DND-41 (cell line): ENCODE data around the gene CFB.
"Not testable (repeated sequence)": the region's sequence is repeated elsewhere in the genome, so short reads cannot be mapped to it uniquely, and the experiment has no call there.

Experiments
- EZH2 ChIP-seq: IDR thresholded peaks from 3 replicates; pipeline ENCODE4 v1.6.1; 2012; ENCODE audit warnings: borderline replicate concordance, low read depth, mild to moderate bottlenecking, moderate library complexity, low read length, inconsistent platforms; ENCODE audit not compliant: severe bottlenecking
- TF ChIP-seq, protein P1 (sequence below): IDR thresholded peaks from 2 replicates; pipeline ENCODE4 v1.5.1; 2012; ENCODE audit warnings: borderline replicate concordance, low read length, moderate library complexity, mild to moderate bottlenecking; ENCODE audit not compliant: poor library complexity, severe bottlenecking; ENCODE audit errors: extremely low read depth

DNA sequence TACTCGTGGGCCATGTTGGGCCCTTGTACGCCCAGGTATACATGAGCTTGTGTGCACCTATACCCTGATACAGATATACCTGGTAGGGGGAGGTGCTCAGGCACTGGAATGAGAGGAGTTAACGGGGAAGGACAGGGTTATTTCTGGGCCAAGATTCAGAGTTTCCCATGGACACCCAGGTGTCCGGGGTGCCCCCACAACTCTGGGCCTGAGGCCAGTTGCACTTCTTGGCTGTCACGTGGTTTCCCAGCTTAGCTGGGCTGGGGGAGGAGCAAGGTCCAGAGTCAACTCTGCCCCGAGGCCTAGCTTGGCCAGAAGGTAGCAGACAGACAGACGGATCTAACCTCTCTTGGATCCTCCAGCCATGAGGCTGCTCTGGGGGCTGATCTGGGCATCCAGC, 35.8 kb downstream of the CFB start, which contains the start of gene C4A:
- TF ChIP-seq, protein P1, sequence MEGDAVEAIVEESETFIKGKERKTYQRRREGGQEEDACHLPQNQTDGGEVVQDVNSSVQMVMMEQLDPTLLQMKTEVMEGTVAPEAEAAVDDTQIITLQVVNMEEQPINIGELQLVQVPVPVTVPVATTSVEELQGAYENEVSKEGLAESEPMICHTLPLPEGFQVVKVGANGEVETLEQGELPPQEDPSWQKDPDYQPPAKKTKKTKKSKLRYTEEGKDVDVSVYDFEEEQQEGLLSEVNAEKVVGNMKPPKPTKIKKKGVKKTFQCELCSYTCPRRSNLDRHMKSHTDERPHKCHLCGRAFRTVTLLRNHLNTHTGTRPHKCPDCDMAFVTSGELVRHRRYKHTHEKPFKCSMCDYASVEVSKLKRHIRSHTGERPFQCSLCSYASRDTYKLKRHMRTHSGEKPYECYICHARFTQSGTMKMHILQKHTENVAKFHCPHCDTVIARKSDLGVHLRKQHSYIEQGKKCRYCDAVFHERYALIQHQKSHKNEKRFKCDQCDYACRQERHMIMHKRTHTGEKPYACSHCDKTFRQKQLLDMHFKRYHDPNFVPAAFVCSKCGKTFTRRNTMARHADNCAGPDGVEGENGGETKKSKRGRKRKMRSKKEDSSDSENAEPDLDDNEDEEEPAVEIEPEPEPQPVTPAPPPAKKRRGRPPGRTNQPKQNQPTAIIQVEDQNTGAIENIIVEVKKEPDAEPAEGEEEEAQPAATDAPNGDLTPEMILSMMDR: not testable (repeated sequence)
- not testable (repeated sequence) for TF ChIP-seq EZH2
